ENCODE data around the gene CD274.

DNA sequence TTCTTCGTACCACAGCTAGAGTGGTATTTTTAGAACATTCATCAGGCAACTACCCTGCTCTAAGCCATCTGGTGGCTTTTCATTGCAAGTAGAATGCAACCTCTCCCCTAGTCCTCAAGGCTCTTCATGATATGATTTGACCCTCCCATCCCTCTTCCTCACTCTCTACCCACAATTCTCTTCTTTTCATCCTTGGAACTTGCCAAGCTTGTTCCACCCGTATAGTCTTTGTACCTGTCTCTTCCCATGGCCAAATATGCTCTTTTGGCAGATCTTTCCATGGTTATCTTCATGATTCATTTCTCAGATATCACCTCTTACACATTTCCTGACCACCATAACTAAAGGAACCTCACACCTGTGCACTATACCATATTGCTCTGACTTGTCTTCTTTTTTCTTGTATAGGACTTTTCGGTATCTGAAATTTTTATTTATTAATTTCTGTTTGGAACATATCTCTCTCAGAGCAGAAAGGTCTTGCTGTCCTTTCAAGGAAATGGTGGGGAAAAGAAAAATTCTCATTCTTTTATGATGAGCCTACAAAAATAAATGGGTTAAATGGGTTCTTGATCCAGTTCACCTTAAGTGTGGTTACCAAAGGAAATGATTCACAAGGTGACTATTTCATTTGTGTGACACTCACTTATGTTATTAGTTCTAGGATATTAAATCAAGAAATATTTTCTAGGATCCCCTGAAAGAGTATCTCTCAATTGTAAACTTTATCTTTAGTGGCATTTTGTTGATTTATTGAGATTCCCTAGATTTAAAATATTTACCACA lies 3.7 kb upstream of the CD274 start:
- TF ChIP-seq CTCF (IDR thresholded peaks at IDR 0.05) (no peak), POLR2A (IDR thresholded peaks at IDR 0.05) (no peak), EP300 (IDR thresholded peaks at IDR 0.05) (no peak)
